ENCODE measurements around the gene RPS6KA3. TPM values are rescaled to one million over a fixed set of nuclear protein-coding genes. Genes with fewer than 3 reads are reported as not detected.

RPS6KA3 gene
- total and polyA plus RNA-seq, 5 donors from 2014 or later, result 18.3 to 56.1 (median 23.7) TPM

DNA sequence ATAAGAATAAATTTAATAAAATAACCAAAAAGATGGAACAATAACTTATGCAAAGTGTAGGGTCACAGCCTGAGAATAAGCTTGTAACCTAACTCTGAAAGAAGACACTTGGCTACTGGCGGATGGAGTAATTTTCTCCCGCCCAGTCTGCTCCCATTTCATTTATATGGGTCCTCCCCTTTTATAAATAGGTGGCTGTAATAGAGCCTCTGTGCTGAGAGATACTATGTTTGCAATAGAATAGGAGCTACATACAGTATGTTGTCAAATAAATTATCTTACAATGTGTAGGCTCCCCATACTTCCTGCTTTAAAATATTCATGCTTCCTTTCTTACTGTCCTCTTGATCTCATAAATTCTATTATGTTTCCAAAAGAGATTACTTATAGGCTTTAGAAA lies 28.2 kb upstream of the RPS6KA3 start:
- Histone ChIP-seq H3K9me3 (ENCODE audit: control insufficient read depth in 2 of 2, low read length in 2 of 2) (no peaks in the 10 kb centered on the region), H3K27me3 (ENCODE audit: control insufficient read depth, insufficient read depth, low read length) (no peaks in the 10 kb centered on the region), H3K36me3 (ENCODE audit: control insufficient read depth, insufficient read depth, low read length) (no peaks in the 10 kb centered on the region), H3K4me1 (ENCODE audit: control insufficient read depth, insufficient read depth, low read length, poor library complexity, severe bottlenecking) (no peaks in the 10 kb centered on the region), H3K27ac (ENCODE audit: insufficient read depth, low read length, poor library complexity, severe bottlenecking) (no peak overlapping the region), H3K4me3 (ENCODE audit: low read depth, low read length) (no peak overlapping the region)
- DNase-seq, result no peak
- no peaks in the 10 kb centered on the region for H3K4me1 Mint-ChIP-seq
- H3K9me3 Mint-ChIP-seq, result peaks cover 0 to 3% (median 0%) of the 10 kb centered on the region in 7 donors
- H3K27me3 Mint-ChIP-seq, result no peaks in the 10 kb centered on the region
- no peaks in the 10 kb centered on the region for H3K36me3 Mint-ChIP-seq
- no peak for ATAC-seq (ENCODE audit: low read depth in 2 of 2)
- no peak overlapping the region for H3K4me3 Mint-ChIP-seq
- H3K27ac Mint-ChIP-seq, result no peak overlapping the region

DNA sequence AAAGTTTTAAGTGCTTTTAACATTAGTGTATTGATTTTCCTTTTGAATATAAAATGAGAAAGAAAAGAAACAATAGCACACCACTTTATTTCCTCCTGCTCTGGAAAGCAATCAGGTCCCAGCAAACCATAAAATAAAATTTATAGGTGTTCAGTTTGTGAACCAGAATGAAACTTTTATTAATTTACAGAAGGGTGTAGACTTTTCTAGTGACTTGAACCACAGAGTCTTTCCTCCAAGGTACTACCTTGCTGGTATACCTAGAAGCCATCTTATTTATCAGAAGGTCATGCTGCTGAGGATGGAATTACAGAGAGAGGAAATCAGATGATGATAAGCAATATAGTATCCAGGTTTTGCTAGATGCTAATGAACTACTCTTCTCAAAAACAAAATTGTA lies 27.6 kb upstream of the RPS6KA3 start:
- Mint-ChIP-seq H3K4me1 (no peaks in the 10 kb centered on the region), H3K27me3 (no peaks in the 10 kb centered on the region), H3K4me3 (no peak overlapping the region), H3K27ac (no peak overlapping the region), H3K9me3 (peaks cover 0 to 3% (median 0%) of the 10 kb centered on the region in 7 donors), H3K36me3 (no peaks in the 10 kb centered on the region)
- Histone ChIP-seq H3K36me3 (ENCODE audit: control insufficient read depth, insufficient read depth, low read length) (no peaks in the 10 kb centered on the region), H3K4me3 (ENCODE audit: low read depth, low read length) (no peak overlapping the region), H3K27me3 (ENCODE audit: control insufficient read depth, insufficient read depth, low read length) (no peaks in the 10 kb centered on the region), H3K27ac (ENCODE audit: insufficient read depth, low read length, poor library complexity, severe bottlenecking) (no peak overlapping the region), H3K9me3 (ENCODE audit: control insufficient read depth in 2 of 2, low read length in 2 of 2) (no peaks in the 10 kb centered on the region), H3K4me1 (ENCODE audit: control insufficient read depth, insufficient read depth, low read length, poor library complexity, severe bottlenecking) (no peaks in the 10 kb centered on the region)
- DNase-seq (no peak), ATAC-seq (ENCODE audit: low read depth in 2 of 2) (no peak)

DNA sequence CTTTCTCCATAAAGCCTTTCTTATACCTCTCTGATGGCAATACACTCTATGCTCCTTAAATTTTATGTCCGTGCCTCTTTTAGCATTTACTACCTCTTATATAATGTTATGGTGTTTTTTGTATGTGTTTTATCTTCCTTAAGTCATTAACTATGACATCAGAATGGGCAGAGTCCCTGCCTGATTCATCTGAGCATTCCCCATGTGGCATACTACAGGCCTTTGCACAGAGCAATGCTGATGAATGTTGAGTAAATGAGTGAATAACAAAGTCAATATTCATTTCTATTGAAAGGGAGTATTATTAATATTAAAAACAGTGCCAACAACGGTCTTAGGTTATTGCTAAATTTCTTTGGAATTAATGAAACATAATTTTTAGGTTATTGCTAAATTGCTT lies 18.8 kb upstream of the RPS6KA3 start:
- Histone ChIP-seq H3K4me3 (ENCODE audit: low read depth, low read length) (no peak overlapping the region), H3K9me3 (ENCODE audit: control insufficient read depth in 2 of 2, low read length in 2 of 2) (peaks cover 0 to 3% of the 10 kb centered on the region in 2 experiments), H3K27me3 (ENCODE audit: control insufficient read depth, insufficient read depth, low read length) (no peaks in the 10 kb centered on the region), H3K27ac (ENCODE audit: insufficient read depth, low read length, poor library complexity, severe bottlenecking) (no peak overlapping the region), H3K4me1 (ENCODE audit: control insufficient read depth, insufficient read depth, low read length, poor library complexity, severe bottlenecking) (no peaks in the 10 kb centered on the region), H3K36me3 (ENCODE audit: control insufficient read depth, insufficient read depth, low read length) (no peaks in the 10 kb centered on the region)
- no peaks in the 10 kb centered on the region for H3K4me1 Mint-ChIP-seq
- H3K9me3 Mint-ChIP-seq, result peaks cover 0 to 6% (median 4%) of the 10 kb centered on the region in 7 donors
- DNase-seq (no peak), ATAC-seq (ENCODE audit: low read depth in 2 of 2) (no peak)
- H3K27me3 Mint-ChIP-seq, result peaks cover 5% of the 10 kb centered on the region
- H3K4me3 Mint-ChIP-seq, result no peak overlapping the region
- H3K36me3 Mint-ChIP-seq, result no peaks in the 10 kb centered on the region
- H3K27ac Mint-ChIP-seq, result no peak overlapping the region

DNA sequence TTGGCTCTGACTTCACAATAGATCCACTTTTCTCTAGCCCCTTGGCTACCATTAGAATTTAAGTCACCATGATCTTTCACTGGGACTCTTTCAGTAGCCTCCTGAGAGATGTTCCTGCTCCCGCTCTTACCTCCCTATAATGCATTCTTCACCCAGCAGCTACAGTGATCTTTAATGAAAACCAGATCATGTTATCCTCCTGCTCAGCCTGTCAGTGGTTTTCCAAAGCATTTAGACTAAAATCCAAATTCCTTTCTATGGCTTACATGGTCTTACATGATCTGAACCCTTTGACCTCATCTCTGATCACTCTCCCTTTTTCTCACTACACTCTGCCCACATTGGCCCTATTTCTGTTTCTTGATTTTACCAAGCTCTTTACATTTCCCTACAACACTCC lies 18.3 kb upstream of the RPS6KA3 start:
- Histone ChIP-seq H3K9me3 (ENCODE audit: control insufficient read depth in 2 of 2, low read length in 2 of 2) (peaks cover 0 to 3% of the 10 kb centered on the region in 2 experiments), H3K4me3 (ENCODE audit: low read depth, low read length) (no peak overlapping the region), H3K27me3 (ENCODE audit: control insufficient read depth, insufficient read depth, low read length) (no peaks in the 10 kb centered on the region), H3K27ac (ENCODE audit: insufficient read depth, low read length, poor library complexity, severe bottlenecking) (no peak overlapping the region), H3K36me3 (ENCODE audit: control insufficient read depth, insufficient read depth, low read length) (no peaks in the 10 kb centered on the region), H3K4me1 (ENCODE audit: control insufficient read depth, insufficient read depth, low read length, poor library complexity, severe bottlenecking) (no peaks in the 10 kb centered on the region)
- Mint-ChIP-seq H3K9me3 (peaks cover 0 to 6% (median 4%) of the 10 kb centered on the region in 7 donors), H3K4me1 (no peaks in the 10 kb centered on the region), H3K27ac (no peak overlapping the region), H3K27me3 (peaks cover 9% of the 10 kb centered on the region), H3K36me3 (no peaks in the 10 kb centered on the region), H3K4me3 (no peak overlapping the region)
- DNase-seq (no peak), ATAC-seq (ENCODE audit: low read depth in 2 of 2) (no peak)

DNA sequence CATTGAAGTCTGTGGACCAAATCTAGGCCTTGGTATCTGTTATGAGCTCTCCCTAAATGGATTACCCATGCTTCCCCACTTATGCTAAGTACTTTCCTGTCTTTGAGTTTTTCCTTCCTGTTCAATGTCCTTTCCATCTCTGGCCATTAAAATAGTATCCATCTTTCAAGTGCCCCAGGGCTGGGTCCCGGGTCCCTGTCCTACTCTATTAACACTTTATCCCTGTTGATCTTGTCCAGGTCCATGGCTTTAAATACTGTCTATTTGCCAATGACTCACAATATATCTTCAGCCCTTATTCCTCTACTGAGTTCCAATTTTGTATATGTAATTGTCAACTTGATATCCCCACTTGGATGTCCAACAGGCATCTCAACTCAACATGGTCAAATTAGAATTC lies 17.7 kb upstream of the RPS6KA3 start:
- H3K27me3 ChIP-seq (ENCODE audit: control insufficient read depth, insufficient read depth, low read length), result no peaks in the 10 kb centered on the region
- H3K27ac ChIP-seq (ENCODE audit: insufficient read depth, low read length, poor library complexity, severe bottlenecking), result no peak overlapping the region
- Mint-ChIP-seq H3K4me3 (no peak overlapping the region), H3K4me1 (no peaks in the 10 kb centered on the region), H3K27me3 (peaks cover 9% of the 10 kb centered on the region), H3K36me3 (no peaks in the 10 kb centered on the region), H3K27ac (no peak overlapping the region), H3K9me3 (peaks cover 0 to 6% (median 4%) of the 10 kb centered on the region in 7 donors)
- DNase-seq (no peak), ATAC-seq (ENCODE audit: low read depth in 2 of 2) (no peak)
- peaks cover 0 to 3% of the 10 kb centered on the region in 2 experiments for H3K9me3 ChIP-seq (ENCODE audit: control insufficient read depth in 2 of 2, low read length in 2 of 2)
- H3K4me3 ChIP-seq (ENCODE audit: low read depth, low read length), result no peak overlapping the region
- H3K36me3 ChIP-seq (ENCODE audit: control insufficient read depth, insufficient read depth, low read length), result no peaks in the 10 kb centered on the region
- H3K4me1 ChIP-seq (ENCODE audit: control insufficient read depth, insufficient read depth, low read length, poor library complexity, severe bottlenecking), result no peaks in the 10 kb centered on the region

DNA sequence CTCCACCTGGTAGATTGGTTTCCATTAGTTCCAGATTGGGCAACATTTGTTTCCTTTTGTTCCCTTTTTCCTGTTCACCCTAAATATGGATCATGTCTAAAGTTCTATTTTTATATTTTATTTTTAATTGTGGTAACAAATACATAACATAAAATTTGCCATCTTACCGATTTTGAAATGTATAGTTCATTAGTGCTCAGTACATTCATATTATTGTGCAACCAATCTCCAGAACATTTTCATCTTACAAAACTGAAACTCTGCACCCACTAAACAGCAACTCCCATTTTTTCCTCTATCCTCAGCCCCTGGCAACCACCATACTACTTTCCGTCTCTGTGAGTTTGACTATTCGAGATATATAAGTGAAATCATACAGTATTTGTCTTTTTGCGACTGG lies 14.2 kb upstream of the RPS6KA3 start:
- Mint-ChIP-seq H3K4me3 (no peak overlapping the region), H3K27ac (no peak overlapping the region), H3K36me3 (no peaks in the 10 kb centered on the region), H3K27me3 (peaks cover 18% of the 10 kb centered on the region), H3K9me3 (peaks cover 0 to 7% (median 0%) of the 10 kb centered on the region in 7 donors), H3K4me1 (no peaks in the 10 kb centered on the region)
- DNase-seq, result no peak
- no peaks in the 10 kb centered on the region for H3K36me3 ChIP-seq (ENCODE audit: control insufficient read depth, insufficient read depth, low read length)
- H3K27ac ChIP-seq (ENCODE audit: insufficient read depth, low read length, poor library complexity, severe bottlenecking), result no peak overlapping the region
- H3K4me1 ChIP-seq (ENCODE audit: control insufficient read depth, insufficient read depth, low read length, poor library complexity, severe bottlenecking), result no peaks in the 10 kb centered on the region
- H3K4me3 ChIP-seq (ENCODE audit: low read depth, low read length), result no peak overlapping the region
- ATAC-seq (ENCODE audit: low read depth in 2 of 2), result no peak
- no peaks in the 10 kb centered on the region for H3K9me3 ChIP-seq (ENCODE audit: control insufficient read depth in 2 of 2, low read length in 2 of 2)
- no peaks in the 10 kb centered on the region for H3K27me3 ChIP-seq (ENCODE audit: control insufficient read depth, insufficient read depth, low read length)

DNA sequence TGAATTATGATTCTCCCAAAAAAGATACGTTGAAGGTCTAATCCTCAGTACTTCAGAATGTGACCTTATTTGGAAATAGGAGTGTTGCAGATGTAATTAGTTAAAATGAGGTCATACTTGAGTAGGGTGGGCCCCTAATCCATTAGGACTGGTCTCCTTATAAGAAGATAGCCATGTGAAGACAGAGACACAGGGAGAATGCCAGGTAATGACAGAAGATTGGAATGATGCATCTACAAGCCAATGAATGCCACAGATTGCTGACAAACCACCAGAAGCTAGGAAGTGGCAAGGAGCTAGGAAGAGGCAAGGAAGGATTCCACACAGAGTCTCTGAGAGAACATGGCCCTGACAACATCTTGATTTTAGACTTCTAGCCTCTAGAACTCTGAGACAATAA lies 7.4 kb upstream of the RPS6KA3 start:
- no peaks in the 10 kb centered on the region for H3K36me3 ChIP-seq (ENCODE audit: control insufficient read depth, insufficient read depth, low read length)
- Mint-ChIP-seq H3K27ac (no peak overlapping the region), H3K27me3 (peaks cover 17% of the 10 kb centered on the region), H3K36me3 (no peaks in the 10 kb centered on the region), H3K9me3 (peaks cover 0 to 7% (median 0%) of the 10 kb centered on the region in 7 donors), H3K4me3 (no peak overlapping the region), H3K4me1 (peaks cover 0 to 3% (median 0%) of the 10 kb centered on the region in 4 donors)
- no peaks in the 10 kb centered on the region for H3K27me3 ChIP-seq (ENCODE audit: control insufficient read depth, insufficient read depth, low read length)
- no peak overlapping the region for H3K4me3 ChIP-seq (ENCODE audit: low read depth, low read length)
- H3K4me1 ChIP-seq (ENCODE audit: control insufficient read depth, insufficient read depth, low read length, poor library complexity, severe bottlenecking), result no peaks in the 10 kb centered on the region
- H3K9me3 ChIP-seq (ENCODE audit: control insufficient read depth in 2 of 2, low read length in 2 of 2), result no peaks in the 10 kb centered on the region
- DNase-seq (no peak), ATAC-seq (ENCODE audit: low read depth in 2 of 2) (no peak)
- no peak overlapping the region for H3K27ac ChIP-seq (ENCODE audit: insufficient read depth, low read length, poor library complexity, severe bottlenecking)

DNA sequence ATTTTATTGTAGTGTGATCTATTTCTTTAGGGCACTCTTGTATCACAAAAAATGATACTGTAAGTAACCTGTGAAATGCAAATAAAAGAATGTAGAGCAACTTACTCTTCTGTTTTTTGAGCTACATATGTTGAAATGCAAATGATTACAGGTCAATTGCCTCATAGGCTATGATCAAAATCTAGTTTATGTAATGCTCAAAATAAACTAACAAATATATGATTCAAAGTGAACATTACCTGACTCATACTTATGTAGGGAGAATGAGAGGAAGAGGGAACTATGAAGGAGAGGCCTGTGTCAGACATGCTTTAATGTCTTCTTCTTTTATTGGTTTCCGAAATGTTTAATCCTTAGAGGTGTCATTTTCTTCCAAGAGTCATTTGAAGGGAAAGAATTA lies 5.0 kb upstream of the RPS6KA3 start:
- H3K4me3 Mint-ChIP-seq, result no peak overlapping the region
- peaks cover 0 to 3% (median 0%) of the 10 kb centered on the region in 7 donors for H3K9me3 Mint-ChIP-seq

More for the DNA sequence above, 5.0 kb upstream of the RPS6KA3 start:
- Histone ChIP-seq H3K27me3 (ENCODE audit: control insufficient read depth, insufficient read depth, low read length) (no peaks in the 10 kb centered on the region), H3K27ac (ENCODE audit: insufficient read depth, low read length, poor library complexity, severe bottlenecking) (no peak overlapping the region), H3K9me3 (ENCODE audit: control insufficient read depth in 2 of 2, low read length in 2 of 2) (no peaks in the 10 kb centered on the region), H3K36me3 (ENCODE audit: control insufficient read depth, insufficient read depth, low read length) (no peaks in the 10 kb centered on the region), H3K4me3 (ENCODE audit: low read depth, low read length) (no peak overlapping the region), H3K4me1 (ENCODE audit: control insufficient read depth, insufficient read depth, low read length, poor library complexity, severe bottlenecking) (peaks cover 4% of the 10 kb centered on the region)
- no peaks in the 10 kb centered on the region for H3K36me3 Mint-ChIP-seq
- H3K4me1 Mint-ChIP-seq, result peaks cover 0 to 3% (median 2%) of the 10 kb centered on the region in 4 donors
- no peak overlapping the region for H3K27ac Mint-ChIP-seq
- DNase-seq (no peak), ATAC-seq (ENCODE audit: low read depth in 2 of 2) (no peak)
- H3K27me3 Mint-ChIP-seq, result peaks cover 16% of the 10 kb centered on the region

All from CD4-positive, CD25-positive, alpha-beta regulatory T cell (primary cell).